ENCODE data around the gene MYO5A. TPM values are rescaled to one million over a fixed set of nuclear protein-coding genes. Genes with fewer than 3 reads are reported as not detected.

The MYO5A gene
- total and polyA plus RNA-seq, 2 donors (not counting 1 experiment from before 2014, with no cell fraction given), result 12.2 to 44.4 TPM

DNA sequence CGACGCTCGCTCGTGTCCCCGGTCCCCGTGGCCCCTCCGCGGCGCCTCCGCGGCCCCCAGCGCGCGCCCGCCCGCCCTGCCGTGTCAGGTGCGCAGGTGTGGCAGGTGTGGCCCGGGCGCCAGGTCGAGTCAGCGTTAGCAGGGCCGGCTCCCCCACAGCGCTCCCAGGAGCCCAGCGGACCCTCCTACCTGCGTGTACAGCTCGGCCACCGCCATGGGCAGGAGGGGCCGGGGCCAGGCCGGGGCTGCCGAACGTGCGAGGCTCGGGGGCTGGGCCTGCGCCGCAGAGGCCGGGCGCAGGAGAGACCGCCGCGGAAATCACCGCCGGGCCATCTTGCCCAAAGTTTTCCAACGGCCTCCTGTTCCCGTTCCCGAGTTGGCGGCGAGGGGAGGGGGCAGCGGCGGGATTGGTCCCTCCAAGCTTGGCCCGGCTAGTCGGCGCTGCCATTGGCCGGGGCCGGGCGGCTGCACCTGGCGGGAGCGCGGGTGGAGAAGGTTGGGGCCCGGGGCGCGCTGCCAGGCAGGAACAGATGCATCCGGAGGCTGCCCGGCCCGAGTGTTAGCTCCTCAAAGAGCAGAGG, 233.2 kb downstream of the MYO5A start, which contains the start of gene MYO5C:
Gene MYO5C (minus strand): TSS at position 384 of the 581 bp plus-strand sequence. CDS start 168 bp downstream, at position 216.
- intact Hi-C loops (cut with micrococcal nuclease), result no loop called here
- TF ChIP-seq EZH2 (IDR thresholded peaks at IDR 0.05; ENCODE audit: borderline replicate concordance, insufficient read depth, low read depth, low read length, poor library complexity, severe bottlenecking), result peak; percentile 64
- no peak for TF ChIP-seq CTCF (IDR thresholded peaks at IDR 0.05)
- H4K20me1 ChIP-seq (ENCODE audit: control insufficient read depth, insufficient read depth, low read length, poor library complexity, severe bottlenecking), result no peaks in the 10 kb centered on the region
- CTCF ChIA-PET, result no interaction called here
- POLR2A ChIA-PET, result interaction anchor here (0.5 to 1.4 kb wide), 3 partner anchors 60 to 269 kb away, joined by 3 to 9 read pairs (median 4); no protein-coding TSS in a partner anchor
- peak; percentile 46 for ATAC-seq (ENCODE audit: low read depth)
- H3K27ac ChIP-seq (ENCODE audit: low read length in 2 of 2), result no peak within 1 kb of the TSS
- peak within 1 kb of the TSS; percentile 61 for H3K9ac ChIP-seq (ENCODE audit: low read length)
- H3K4me2 ChIP-seq (replicated peaks; ENCODE audit: low read depth, low read length, poor library complexity, severe bottlenecking), result peak within 1 kb of the TSS; percentile 91
- peaks cover 0 to 4% (median 0%) of the 10 kb centered on the region in 3 donors for H3K9me3 ChIP-seq (ENCODE audit: control extremely low read depth in 1 of 3, control insufficient read depth in 2 of 3, insufficient read depth in 1 of 3, low read length in 2 of 3)
- H3K79me2 ChIP-seq (ENCODE audit: control insufficient read depth, insufficient read depth, low read length), result no peaks in the 10 kb centered on the region
- peaks cover 0 to 22% (median 16%) of the 10 kb centered on the region in 4 experiments for H3K27me3 ChIP-seq (replicated peaks in 1 of 4; ENCODE audit: control extremely low read depth in 1 of 4, control insufficient read depth in 3 of 4, insufficient read depth in 4 of 4, low read length in 3 of 4)
- no peaks in the 10 kb centered on the region for H3K36me3 ChIP-seq (replicated peaks in 1 of 2; ENCODE audit: control extremely low read depth in 1 of 2, control insufficient read depth in 1 of 2, extremely low read depth in 1 of 2, insufficient read depth in 2 of 2, low read length in 1 of 2)
- DNase-seq, result peak; percentile 37
- Mint-ChIP-seq H3K4me1 (peaks cover 35% of the 10 kb centered on the region), H3K27ac (no peak within 1 kb of the TSS), H3K4me3 (peak within 1 kb of the TSS; percentile 73), H3K27me3 (peaks cover 17% of the 10 kb centered on the region), H3K9me3 (ENCODE audit: insufficient read depth) (no peaks in the 10 kb centered on the region)
- 1% methylated on average over 65 of the region's 65 CpGs for WGBS (ENCODE audit: insufficient coverage)
- H2AFZ ChIP-seq (ENCODE audit: insufficient read depth, low read depth, low read length, poor library complexity, severe bottlenecking), result peak within 1 kb of the TSS; percentile 71
- peaks cover 15 to 41% of the 10 kb centered on the region in 2 donors for H3K4me1 ChIP-seq (ENCODE audit: control insufficient read depth in 2 of 2, insufficient read depth in 2 of 2, low read length in 2 of 2)
- peak within 1 kb of the TSS in 4 of 5 experiments; percentile 25 to 59 (median 54) for H3K4me3 ChIP-seq (ENCODE audit: control extremely low read depth in 1 of 5, extremely low read depth in 1 of 5, insufficient read depth in 1 of 5, low read depth in 2 of 5, low read length in 4 of 5)

- intact Hi-C loops (cut with micrococcal nuclease), result no loop called here
- peak overlapping the region in 4 of 5 experiments; percentile 15 to 59 (median 54) for H3K4me3 ChIP-seq (ENCODE audit: control extremely low read depth in 1 of 5, extremely low read depth in 1 of 5, insufficient read depth in 1 of 5, low read depth in 2 of 5, low read length in 4 of 5)
- H3K27me3 Mint-ChIP-seq, result peaks cover 17% of the 10 kb centered on the region
- WGBS (ENCODE audit: insufficient coverage), result 3% methylated on average over 32 of the region's 32 CpGs
- H3K27ac ChIP-seq (ENCODE audit: low read length in 2 of 2), result no peak overlapping the region
- peak overlapping the region; percentile 91 for H3K4me2 ChIP-seq (replicated peaks; ENCODE audit: low read depth, low read length, poor library complexity, severe bottlenecking)
- H4K20me1 ChIP-seq (ENCODE audit: control insufficient read depth, insufficient read depth, low read length, poor library complexity, severe bottlenecking), result no peaks in the 10 kb centered on the region
- H3K27ac Mint-ChIP-seq, result no peak overlapping the region
- DNase-seq (peak; percentile 38), ATAC-seq (ENCODE audit: low read depth) (peak; percentile 37)
- no peaks in the 10 kb centered on the region for H3K36me3 ChIP-seq (replicated peaks in 1 of 2; ENCODE audit: control extremely low read depth in 1 of 2, control insufficient read depth in 1 of 2, extremely low read depth in 1 of 2, insufficient read depth in 2 of 2, low read length in 1 of 2)
- no peak for TF ChIP-seq EZH2 (IDR thresholded peaks at IDR 0.05; ENCODE audit: borderline replicate concordance, insufficient read depth, low read depth, low read length, poor library complexity, severe bottlenecking)
- TF ChIP-seq CTCF (IDR thresholded peaks at IDR 0.05), result no peak
- ChIA-PET POLR2A (interaction anchor here (0.6 to 1.4 kb wide), 2 partner anchors 60 to 270 kb away, joined by 3 to 4 read pairs; no protein-coding TSS in a partner anchor), CTCF (interaction anchor here (0.7 to 2.6 kb wide), 2 partner anchors 33 to 67 kb away, joined by 7 read pairs; no protein-coding TSS in a partner anchor)
- H3K27me3 ChIP-seq (replicated peaks in 1 of 4; ENCODE audit: control extremely low read depth in 1 of 4, control insufficient read depth in 3 of 4, insufficient read depth in 4 of 4, low read length in 3 of 4), result peaks cover 0 to 22% (median 16%) of the 10 kb centered on the region in 4 experiments
- H3K79me2 ChIP-seq (ENCODE audit: control insufficient read depth, insufficient read depth, low read length), result no peaks in the 10 kb centered on the region
- no peaks in the 10 kb centered on the region for H3K9me3 Mint-ChIP-seq (ENCODE audit: insufficient read depth)
- H3K9me3 ChIP-seq (ENCODE audit: control extremely low read depth in 1 of 3, control insufficient read depth in 2 of 3, insufficient read depth in 1 of 3, low read length in 2 of 3), result peaks cover 0 to 4% (median 0%) of the 10 kb centered on the region in 3 donors
- H3K4me1 ChIP-seq (ENCODE audit: control insufficient read depth in 2 of 2, insufficient read depth in 2 of 2, low read length in 2 of 2), result peaks cover 15 to 41% of the 10 kb centered on the region in 2 donors
- peaks cover 36% of the 10 kb centered on the region for H3K4me1 Mint-ChIP-seq
- H3K4me3 Mint-ChIP-seq, result peak overlapping the region; percentile 71
- peak overlapping the region; percentile 61 for H3K9ac ChIP-seq (ENCODE audit: low read length)
- peak overlapping the region; percentile 71 for H2AFZ ChIP-seq (ENCODE audit: insufficient read depth, low read depth, low read length, poor library complexity, severe bottlenecking)
These were observed 233.7 kb downstream of the MYO5A start for GRCh38 chr15:52294881-52295420.

Data from B cell (primary cell).